ENCODE measurements around the gene CDC42EP3. TPM values are rescaled to one million over a fixed set of nuclear protein-coding genes. Genes with fewer than 3 reads are reported as not detected.

Gene CDC42EP3
- total RNA-seq, 4 donors from 2014 or later: 0.57 to 16.2 (median 9.9) TPM

DNA sequence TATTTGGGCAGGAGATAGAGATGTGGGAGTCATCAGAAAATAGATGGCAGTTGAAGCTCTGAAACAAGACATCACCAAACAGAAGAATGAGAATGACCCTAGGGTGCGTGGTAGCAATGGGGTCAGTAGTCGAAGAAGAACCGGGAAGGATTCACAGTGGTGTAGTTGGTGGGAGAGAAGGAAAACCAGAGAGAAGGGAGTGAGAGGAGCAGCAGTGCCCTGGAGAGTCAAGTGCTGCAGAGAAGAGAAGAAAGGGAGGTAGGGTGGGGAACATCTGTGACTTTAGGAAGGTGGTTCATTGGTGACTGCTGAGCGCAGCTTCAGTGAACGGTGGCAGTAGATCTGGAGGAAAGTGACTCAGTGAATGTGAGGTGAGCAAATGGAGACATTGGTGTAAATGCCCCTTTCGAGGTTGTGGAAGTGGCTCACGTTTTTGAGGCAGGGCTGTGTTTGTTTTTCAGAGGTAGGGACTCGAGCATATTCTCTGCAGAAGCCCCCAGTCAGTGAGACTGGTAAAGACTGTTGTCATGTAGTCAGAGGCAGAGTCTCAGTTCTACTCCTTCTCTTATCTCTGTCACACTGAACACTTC is 36.4 kb downstream of the CDC42EP3 start:
- no peak for DNase-seq
- TF ChIP-seq, protein P1, sequence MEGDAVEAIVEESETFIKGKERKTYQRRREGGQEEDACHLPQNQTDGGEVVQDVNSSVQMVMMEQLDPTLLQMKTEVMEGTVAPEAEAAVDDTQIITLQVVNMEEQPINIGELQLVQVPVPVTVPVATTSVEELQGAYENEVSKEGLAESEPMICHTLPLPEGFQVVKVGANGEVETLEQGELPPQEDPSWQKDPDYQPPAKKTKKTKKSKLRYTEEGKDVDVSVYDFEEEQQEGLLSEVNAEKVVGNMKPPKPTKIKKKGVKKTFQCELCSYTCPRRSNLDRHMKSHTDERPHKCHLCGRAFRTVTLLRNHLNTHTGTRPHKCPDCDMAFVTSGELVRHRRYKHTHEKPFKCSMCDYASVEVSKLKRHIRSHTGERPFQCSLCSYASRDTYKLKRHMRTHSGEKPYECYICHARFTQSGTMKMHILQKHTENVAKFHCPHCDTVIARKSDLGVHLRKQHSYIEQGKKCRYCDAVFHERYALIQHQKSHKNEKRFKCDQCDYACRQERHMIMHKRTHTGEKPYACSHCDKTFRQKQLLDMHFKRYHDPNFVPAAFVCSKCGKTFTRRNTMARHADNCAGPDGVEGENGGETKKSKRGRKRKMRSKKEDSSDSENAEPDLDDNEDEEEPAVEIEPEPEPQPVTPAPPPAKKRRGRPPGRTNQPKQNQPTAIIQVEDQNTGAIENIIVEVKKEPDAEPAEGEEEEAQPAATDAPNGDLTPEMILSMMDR (IDR thresholded peaks at IDR 0.05): no peak
- TF ChIP-seq POLR2A (IDR thresholded peaks at IDR 0.05): no peak
- intact Hi-C loops (cut with DNase I): no loop called here
- H3K4me1 ChIP-seq: peaks cover 0 to 21% (median 6%) of the 10 kb centered on the region in 3 donors
- H3K27me3 ChIP-seq: no peaks in the 10 kb centered on the region
- 74 to 78% methylated on average over 8 of the region's 8 CpGs for WGBS, 2 donors
- peak overlapping the region in 2 of 4 donors; percentile 15 to 33 for H3K27ac ChIP-seq
- H3K9me3 ChIP-seq: no peaks in the 10 kb centered on the region
- H3K4me3 ChIP-seq: no peak overlapping the region
- no peaks in the 10 kb centered on the region for H3K36me3 ChIP-seq

DNA sequence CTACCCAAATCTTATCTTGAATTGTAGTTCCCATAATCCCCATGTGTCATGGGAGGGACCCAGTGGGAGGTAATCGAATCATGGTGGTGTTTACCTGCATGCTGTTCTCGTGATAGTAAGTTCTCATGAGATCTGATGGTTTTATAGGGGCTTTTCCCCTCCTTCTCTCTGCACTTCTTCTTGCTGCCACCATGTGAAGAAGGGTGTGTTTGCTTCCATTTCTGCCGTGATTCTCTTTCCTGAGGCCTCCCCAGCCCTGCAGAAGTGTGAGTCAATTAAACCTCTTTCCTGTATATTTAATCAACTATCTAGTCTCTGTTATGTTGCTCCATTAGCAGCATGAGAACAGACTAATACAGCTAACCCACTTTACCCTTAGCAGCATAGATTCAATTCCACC is 37.6 kb downstream of the CDC42EP3 start:
- TF ChIP-seq, protein P1 (IDR thresholded peaks at IDR 0.05): no peak
- TF ChIP-seq POLR2A (IDR thresholded peaks at IDR 0.05): no peak
- H3K9me3 ChIP-seq: no peaks in the 10 kb centered on the region
- intact Hi-C loops (cut with DNase I): no loop called here

DNA sequence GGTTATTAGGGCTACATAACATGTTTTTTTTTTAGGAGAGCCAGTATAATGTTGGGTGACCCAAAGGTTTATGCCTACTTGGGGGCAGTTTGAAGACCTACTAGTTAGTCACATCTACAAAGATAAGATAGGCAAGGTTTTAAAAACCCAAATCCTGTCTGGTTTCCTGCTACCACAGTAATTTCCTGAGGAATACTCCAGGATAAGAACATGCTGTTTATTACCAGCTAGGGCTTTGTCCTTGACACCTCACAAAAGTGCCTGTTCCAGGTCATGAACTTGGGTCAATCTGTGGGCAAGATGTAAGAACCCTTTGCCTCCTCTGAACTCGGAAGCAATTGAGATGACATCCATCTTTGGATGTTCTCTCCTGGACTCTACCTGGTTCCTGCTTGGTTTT is 38.2 kb downstream of the CDC42EP3 start:
- H3K27me3 ChIP-seq: no peaks in the 10 kb centered on the region
- no peaks in the 10 kb centered on the region for H3K36me3 ChIP-seq
- no peak overlapping the region for H3K4me3 ChIP-seq
- intact Hi-C loops (cut with DNase I): no loop called here
- H3K9me3 ChIP-seq: no peaks in the 10 kb centered on the region
- WGBS, 2 donors: 100% methylated on average over 1 of the region's 1 CpG
- peaks cover 0 to 21% (median 6%) of the 10 kb centered on the region in 3 donors for H3K4me1 ChIP-seq
- H3K27ac ChIP-seq: no peak overlapping the region
- no peak for DNase-seq
- TF ChIP-seq, protein P1 (IDR thresholded peaks at IDR 0.05): no peak
- no peak for TF ChIP-seq POLR2A (IDR thresholded peaks at IDR 0.05)

More for the DNA sequence above, 37.6 kb downstream of the CDC42EP3 start:
- H3K4me3 ChIP-seq: no peak overlapping the region
- no peaks in the 10 kb centered on the region for H3K36me3 ChIP-seq
- H3K4me1 ChIP-seq: peaks cover 0 to 21% (median 6%) of the 10 kb centered on the region in 3 donors
- no peak for DNase-seq
- no peak overlapping the region for H3K27ac ChIP-seq
- 86 to 92% methylated on average over 3 of the region's 3 CpGs for WGBS, 2 donors
- H3K27me3 ChIP-seq: no peaks in the 10 kb centered on the region

GRCh38 chr2:37632310-37632709 is 39.1 kb downstream of the CDC42EP3 start:
- H3K27ac ChIP-seq: no peak overlapping the region
- intact Hi-C loops (cut with DNase I): no loop called here

DNA sequence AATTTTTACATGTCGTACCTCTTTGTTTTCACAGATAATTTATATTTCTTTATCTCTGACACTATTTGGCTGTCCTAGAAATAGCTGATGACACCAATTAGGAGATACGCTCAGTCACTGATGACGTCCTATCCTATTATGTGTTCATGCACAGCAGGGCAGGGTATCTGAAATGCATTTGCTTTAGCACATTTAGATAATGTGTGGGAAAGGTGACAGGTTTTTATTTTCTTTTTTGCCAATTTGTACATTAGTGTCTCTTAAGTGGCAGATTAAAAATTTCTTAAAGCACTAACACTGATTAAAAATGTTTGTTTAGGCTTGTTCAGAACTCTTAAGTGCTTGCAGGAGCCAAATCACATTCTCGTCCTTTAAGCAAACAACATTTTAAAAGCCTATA is 39.7 kb downstream of the CDC42EP3 start:
- no peak overlapping the region for H3K27ac ChIP-seq
- 79 to 84% methylated on average over 4 of the region's 4 CpGs for WGBS, 2 donors
- H3K4me3 ChIP-seq: no peak overlapping the region
- no peak for DNase-seq
- intact Hi-C loops (cut with DNase I): no loop called here
- H3K27me3 ChIP-seq: no peaks in the 10 kb centered on the region
- TF ChIP-seq, protein P1 (IDR thresholded peaks at IDR 0.05): no peak
- no peaks in the 10 kb centered on the region for H3K36me3 ChIP-seq
- H3K9me3 ChIP-seq: no peaks in the 10 kb centered on the region
- peaks cover 0 to 21% (median 6%) of the 10 kb centered on the region in 3 donors for H3K4me1 ChIP-seq

More at GRCh38 chr2:37632310-37632709, 39.1 kb downstream of the CDC42EP3 start:
- DNase-seq: no peak
- no peaks in the 10 kb centered on the region for H3K9me3 ChIP-seq
- H3K4me1 ChIP-seq: peaks cover 0 to 21% (median 6%) of the 10 kb centered on the region in 3 donors
- H3K27me3 ChIP-seq: no peaks in the 10 kb centered on the region
- TF ChIP-seq, protein P1 (IDR thresholded peaks at IDR 0.05): no peak
- TF ChIP-seq POLR2A (IDR thresholded peaks at IDR 0.05): no peak
- H3K4me3 ChIP-seq: no peak overlapping the region
- 88 to 91% methylated on average over 2 of the region's 2 CpGs for WGBS, 2 donors
- H3K36me3 ChIP-seq: no peaks in the 10 kb centered on the region

Measured in esophagus squamous epithelium (tissue), 5 donors.